Thoracic aorta endothelial cell (primary cell): Measurements from ENCODE around the gene ZCCHC7. TPM values are rescaled to one million over a fixed set of nuclear protein-coding genes. Genes with fewer than 3 reads are reported as not detected.

ENCODE experiments used
- small RNA-seq: library from RNA; depleted of rRNA; stranded (forward); fragments of <200 nt; gene quantifications from one replicate; pipeline ENCODE3, GENCODE V24; 2012
- total RNA-seq: library from RNA; depleted of rRNA; stranded (reverse); fragments of >200 nt; gene quantifications from 2 replicates; pipeline ENCODE4 v1.2.3, GENCODE V29; 2012

The ZCCHC7 gene
- 19.9 and 22.3 TPM in 2 replicates for total RNA-seq

GRCh38 chr9:37119907-37120842 lies at the start of gene ZCCHC7:
Gene ZCCHC7 (plus strand): TSS chr9:37120574.

Small RNA genes lying within 50 kb of the gene (small RNA-seq; reads per million reads assigned to genes)
- gene AL512604.1 (not detected), gene RF00019 (not detected), gene RNU6-677P (not detected)

Other genes with a start within 250 kb of the ZCCHC7 start
- gene PAX5, start 86.3 kb upstream of the ZCCHC7 start, total RNA-seq = not detected in 2 replicates